ENCODE data around the gene TUBB3. TPM values are rescaled to one million over a fixed set of nuclear protein-coding genes. Genes with fewer than 3 reads are reported as not detected.

Gene TUBB3
- total and polyA plus RNA-seq, 9 of the 15 experiments (the other 6 are each of a cell fraction or from before 2014, with no cell fraction given) = 0.18 to 12.5 (median 5.0) TPM

DNA sequence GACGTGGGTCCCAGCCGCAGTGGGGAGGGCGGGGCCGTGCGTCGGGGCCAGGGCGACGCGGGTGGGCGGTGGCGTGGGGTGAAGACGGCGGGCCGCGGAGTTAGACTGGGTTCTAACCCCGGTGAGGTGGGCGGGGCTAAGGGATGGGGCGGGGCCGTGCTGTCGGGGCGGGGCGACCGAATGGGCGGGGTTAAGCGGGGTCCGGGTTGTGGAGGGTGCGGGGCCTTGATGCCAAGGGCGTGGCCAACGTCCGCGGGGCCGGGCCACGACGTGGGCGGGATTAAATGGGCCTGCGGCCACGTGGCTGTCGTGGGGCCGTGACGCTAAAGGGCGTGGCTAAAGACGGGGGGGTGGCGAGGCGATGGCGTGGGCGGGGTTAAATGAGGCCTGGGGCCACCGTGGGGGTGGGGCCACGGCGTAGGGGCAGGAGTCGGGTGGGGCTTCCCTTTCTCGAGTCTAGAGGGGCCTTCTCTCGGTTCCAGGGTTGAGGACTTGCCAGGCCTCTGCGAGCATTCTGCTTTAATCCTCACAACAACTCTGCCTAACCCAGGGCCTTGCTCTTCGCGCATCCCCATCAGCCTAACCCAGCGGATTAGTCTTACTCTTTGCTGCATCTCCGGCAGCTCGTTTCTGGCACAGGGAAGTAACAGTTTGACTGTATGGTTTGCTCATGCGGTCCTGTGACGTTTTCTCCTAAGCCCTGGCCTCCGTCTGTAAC, 49.0 kb upstream of the TUBB3 start (continued):
- TF ChIP-seq MGA (IDR thresholded peaks at IDR 0.05) = no peak
- TF ChIP-seq, protein P1, sequence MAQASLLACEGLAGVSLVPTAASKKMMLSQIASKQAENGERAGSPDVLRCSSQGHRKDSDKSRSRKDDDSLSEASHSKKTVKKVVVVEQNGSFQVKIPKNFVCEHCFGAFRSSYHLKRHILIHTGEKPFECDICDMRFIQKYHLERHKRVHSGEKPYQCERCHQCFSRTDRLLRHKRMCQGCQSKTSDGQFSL (CRISPR knock-in tag; IDR thresholded peaks at IDR 0.05) = no peak
- TF ChIP-seq, protein P1 (tag; IDR thresholded peaks at IDR 0.05) = no peak
- 0 out of 4 replicates have a peak, but pooled peaks of 1 of the 2 experiments have one; percentile 22 for TF ChIP-seq SIN3A (IDR thresholded peaks at IDR 0.05; ENCODE audit: borderline replicate concordance in 2 of 2, control insufficient read depth in 1 of 2, low read depth in 2 of 2, low read length in 2 of 2)
- TF ChIP-seq ZNF511 (CRISPR knock-in tag; IDR thresholded peaks at IDR 0.05) = no peak
- 0 out of 2 replicates have a peak, but pooled peaks have one; percentile 19 for TF ChIP-seq CTBP1 (IDR thresholded peaks at IDR 0.05; ENCODE audit: borderline replicate concordance)
- no peak for TF ChIP-seq TAF7 (tag; IDR thresholded peaks at IDR 0.05)
- TF ChIP-seq, protein P2, sequence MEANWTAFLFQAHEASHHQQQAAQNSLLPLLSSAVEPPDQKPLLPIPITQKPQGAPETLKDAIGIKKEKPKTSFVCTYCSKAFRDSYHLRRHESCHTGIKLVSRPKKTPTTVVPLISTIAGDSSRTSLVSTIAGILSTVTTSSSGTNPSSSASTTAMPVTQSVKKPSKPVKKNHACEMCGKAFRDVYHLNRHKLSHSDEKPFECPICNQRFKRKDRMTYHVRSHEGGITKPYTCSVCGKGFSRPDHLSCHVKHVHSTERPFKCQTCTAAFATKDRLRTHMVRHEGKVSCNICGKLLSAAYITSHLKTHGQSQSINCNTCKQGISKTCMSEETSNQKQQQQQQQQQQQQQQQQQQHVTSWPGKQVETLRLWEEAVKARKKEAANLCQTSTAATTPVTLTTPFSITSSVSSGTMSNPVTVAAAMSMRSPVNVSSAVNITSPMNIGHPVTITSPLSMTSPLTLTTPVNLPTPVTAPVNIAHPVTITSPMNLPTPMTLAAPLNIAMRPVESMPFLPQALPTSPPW (CRISPR knock-in tag; IDR thresholded peaks at IDR 0.05) = peak; percentile 78
- no peak for TF ChIP-seq GATAD2A (IDR thresholded peaks at IDR 0.05)

Measured in K562 (cell line).